Naive thymus-derived CD4-positive, alpha-beta T cell (primary cell): Measurements from ENCODE around the gene MRPL27. TPM values are rescaled to one million over a fixed set of nuclear protein-coding genes. Genes with fewer than 3 reads are reported as not detected.

Experiments used
- ATAC-seq: fragments of 150-1000 bp; cut with Tn5 transposase; 2 replicates; pipeline ENCODE4 v1.10.0; 2021; ENCODE audit warnings: mild to moderate bottlenecking, moderate library complexity
- CTCF ChIA-PET: fragments of 350-600 bp; sonication (Branson Sonifier 250); formaldehyde crosslinking; loops from one replicate; lab custom pipeline; 2021; ENCODE audit warnings: antibody characterized with exemption; lab: Charles Lee
- POLR2A ChIA-PET: fragments of 350-600 bp; sonication (Branson Sonifier 250); formaldehyde crosslinking; loops from one replicate; lab custom pipeline; 2021; ENCODE audit warnings: antibody characterized with exemption, inconsistent platforms; lab: Charles Lee
- DNase-seq, 9 donors: peaks; one replicate each; pipeline versions ENCODE4 v3.0.0 to v3.0.0-alpha.2; 2020 to 2022; ENCODE audit warnings: mixed read lengths in 1 of 9
- H3K27ac ChIP-seq: one replicate; pipeline ENCODE4 v1.7.0; 2013; ENCODE audit warnings: mild to moderate bottlenecking, low read depth, low read length, moderate library complexity
- H3K27me3 ChIP-seq, 2 donors: one replicate each; pipeline ENCODE4 v1.7.0; 2013; ENCODE audit warnings: low read length in 2 of 2, mild to moderate bottlenecking in 2 of 2, moderate library complexity in 2 of 2; ENCODE audit not compliant: control insufficient read depth in 2 of 2, insufficient read depth in 2 of 2
- H3K36me3 ChIP-seq, 3 experiments: 1 replicate in 2 of 3; 2 replicates in 1 of 3; pipeline ENCODE4 v1.7.0; 2013; ENCODE audit warnings: low read length in 3 of 3, mild to moderate bottlenecking in 3 of 3, moderate library complexity in 1 of 3; ENCODE audit not compliant: insufficient read depth in 3 of 3, control insufficient read depth in 2 of 3
- H3K4me1 ChIP-seq, 2 donors: one replicate each; pipeline ENCODE4 v1.7.0; 2013; ENCODE audit warnings: low read length in 2 of 2, mild to moderate bottlenecking in 2 of 2, moderate library complexity in 1 of 2; ENCODE audit not compliant: control insufficient read depth in 2 of 2, insufficient read depth in 2 of 2
- H3K4me3 ChIP-seq: 2 replicates; pipeline ENCODE4 v1.7.0; 2013; ENCODE audit warnings: mild to moderate bottlenecking, low read length
- H3K9me3 ChIP-seq, 3 experiments: 1 replicate in 2 of 3; 2 replicates in 1 of 3; pipeline ENCODE4 v1.7.0; 2013; ENCODE audit warnings: low read length in 3 of 3; ENCODE audit not compliant: control insufficient read depth in 2 of 3
- H3K27ac Mint-ChIP-seq, 9 donors: one replicate each; pipeline ENCODE4 v1.8.0; 2020 to 2022; ENCODE audit warnings: mixed read lengths in 9 of 9, mild to moderate bottlenecking in 8 of 9, moderate library complexity in 5 of 9, inconsistent platforms in 2 of 9
- H3K27me3 Mint-ChIP-seq, 5 donors: one replicate each; pipeline ENCODE4 v1.8.0; 2021 to 2022; ENCODE audit warnings: mixed read lengths in 5 of 5, mild to moderate bottlenecking in 1 of 5
- H3K36me3 Mint-ChIP-seq, 5 donors: one replicate each; pipeline ENCODE4 v1.8.0; 2020 to 2022; ENCODE audit warnings: mixed read lengths in 5 of 5, mild to moderate bottlenecking in 3 of 5, inconsistent platforms in 1 of 5
- H3K4me1 Mint-ChIP-seq, 7 donors: one replicate each; pipeline ENCODE4 v1.8.0; 2020 to 2022; ENCODE audit warnings: mixed read lengths in 7 of 7, mild to moderate bottlenecking in 3 of 7, inconsistent platforms in 1 of 7
- H3K4me3 Mint-ChIP-seq, 10 donors: one replicate each; pipeline ENCODE4 v1.8.0; 2020 to 2022; ENCODE audit warnings: mild to moderate bottlenecking in 10 of 10, mixed read lengths in 10 of 10, moderate library complexity in 6 of 10, inconsistent platforms in 2 of 10
- H3K9me3 Mint-ChIP-seq, 11 donors: one replicate each; pipeline ENCODE4 v1.8.0; 2020 to 2022; ENCODE audit warnings: mixed read lengths in 11 of 11, mild to moderate bottlenecking in 4 of 11, inconsistent platforms in 1 of 11, moderate library complexity in 1 of 11
- intact Hi-C, 2 donors: fragments of 100-400 bp; cut with micrococcal nuclease; formaldehyde crosslinking; loops; one replicate each; pipeline ENCODE4 v1.15.1; 2023
- polyA plus RNA-seq, 2 donors: library from polyadenylated mRNA; unstranded; fragments of 300-500 nt; fragmentation: Illumina TruSeq; gene quantifications; one replicate each; pipeline ENCODE4 v1.2.3, GENCODE V29; 2021
- total RNA-seq, 6 experiments: library from RNA in 5 of 6; stranded (reverse) in 5 of 6; gene quantifications; 1 replicate in 5 of 6; 2 replicates in 1 of 6; pipeline ENCODE4 v1.2.3 and lab custom pipeline; 2021 to 2026

MRPL27 gene
- total and polyA plus RNA-seq, 7 experiments from 2014 or later, result 29.5 to 64.7 (median 34.4) TPM

- H3K9me3 ChIP-seq, result no peaks in the 10 kb centered on the region
- Mint-ChIP-seq H3K36me3 (peaks cover 0 to 11% (median 4%) of the 10 kb centered on the region in 5 donors), H3K27me3 (no peaks in the 10 kb centered on the region), H3K27ac (no peak overlapping the region), H3K4me1 (peaks cover 5 to 20% (median 11%) of the 10 kb centered on the region in 7 donors), H3K4me3 (no peak overlapping the region), H3K9me3 (peaks cover 0 to 2% (median 0%) of the 10 kb centered on the region in 11 donors)
- DNase-seq (no peak), ATAC-seq (no peak)
- H3K27me3 ChIP-seq, result no peaks in the 10 kb centered on the region
- ChIA-PET CTCF (no interaction called here), POLR2A (no interaction called here)
- no peak overlapping the region for H3K4me3 ChIP-seq
- H3K36me3 ChIP-seq, result peaks cover 0 to 64% (median 6%) of the 10 kb centered on the region in 3 experiments
- no peak overlapping the region for H3K27ac ChIP-seq
- intact Hi-C loops, result no loop called here
- H3K4me1 ChIP-seq, result no peaks in the 10 kb centered on the region
Measured at GRCh38 chr17:50354198-50354597, 18.8 kb downstream of the MRPL27 start.

DNA sequence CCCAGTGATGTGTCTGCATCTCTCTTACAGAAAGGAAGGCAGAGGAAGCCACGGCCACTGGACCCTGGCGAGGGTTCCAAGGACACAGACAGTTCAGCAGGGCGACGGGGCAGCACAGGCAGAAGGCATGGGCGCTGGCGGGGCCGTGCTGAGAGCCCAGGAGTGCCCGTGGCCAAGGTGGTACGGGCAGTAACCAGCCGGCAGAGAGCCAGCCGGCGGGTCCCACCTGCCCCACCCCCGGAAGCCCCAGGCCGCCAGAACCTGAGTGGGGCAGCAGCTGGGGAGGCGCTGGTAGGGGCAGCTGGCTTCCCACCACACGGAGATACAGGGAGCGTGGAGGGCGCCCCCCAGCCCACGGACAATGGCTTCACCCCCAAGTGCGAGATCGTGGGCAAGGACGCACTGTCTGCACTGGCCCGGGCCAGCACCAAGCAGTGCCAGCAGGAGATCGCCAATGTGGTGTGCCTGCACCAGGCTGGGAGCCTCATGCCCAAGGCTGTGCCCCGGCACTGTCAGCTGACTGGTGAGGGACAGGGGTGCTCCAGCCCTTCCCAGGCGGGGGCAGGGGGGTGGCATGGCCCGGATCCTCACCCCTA is 19.3 kb downstream of the MRPL27 start:
- intact Hi-C loops, result no loop called here
- Mint-ChIP-seq H3K4me3 (no peak overlapping the region), H3K36me3 (peaks cover 0 to 7% (median 4%) of the 10 kb centered on the region in 5 donors), H3K4me1 (peaks cover 9 to 23% (median 13%) of the 10 kb centered on the region in 7 donors), H3K27me3 (no peaks in the 10 kb centered on the region), H3K9me3 (peaks cover 0 to 2% (median 0%) of the 10 kb centered on the region in 11 donors), H3K27ac (no peak overlapping the region)
- DNase-seq (no peak), ATAC-seq (no peak)
- POLR2A ChIA-PET, result no interaction called here
- H3K27me3 ChIP-seq, result no peaks in the 10 kb centered on the region
- H3K27ac ChIP-seq, result no peak overlapping the region
- peaks cover 0 to 59% (median 6%) of the 10 kb centered on the region in 3 experiments for H3K36me3 ChIP-seq
- CTCF ChIA-PET, result no interaction called here
- H3K9me3 ChIP-seq, result no peaks in the 10 kb centered on the region
- H3K4me1 ChIP-seq, result no peaks in the 10 kb centered on the region
- no peak overlapping the region for H3K4me3 ChIP-seq

DNA sequence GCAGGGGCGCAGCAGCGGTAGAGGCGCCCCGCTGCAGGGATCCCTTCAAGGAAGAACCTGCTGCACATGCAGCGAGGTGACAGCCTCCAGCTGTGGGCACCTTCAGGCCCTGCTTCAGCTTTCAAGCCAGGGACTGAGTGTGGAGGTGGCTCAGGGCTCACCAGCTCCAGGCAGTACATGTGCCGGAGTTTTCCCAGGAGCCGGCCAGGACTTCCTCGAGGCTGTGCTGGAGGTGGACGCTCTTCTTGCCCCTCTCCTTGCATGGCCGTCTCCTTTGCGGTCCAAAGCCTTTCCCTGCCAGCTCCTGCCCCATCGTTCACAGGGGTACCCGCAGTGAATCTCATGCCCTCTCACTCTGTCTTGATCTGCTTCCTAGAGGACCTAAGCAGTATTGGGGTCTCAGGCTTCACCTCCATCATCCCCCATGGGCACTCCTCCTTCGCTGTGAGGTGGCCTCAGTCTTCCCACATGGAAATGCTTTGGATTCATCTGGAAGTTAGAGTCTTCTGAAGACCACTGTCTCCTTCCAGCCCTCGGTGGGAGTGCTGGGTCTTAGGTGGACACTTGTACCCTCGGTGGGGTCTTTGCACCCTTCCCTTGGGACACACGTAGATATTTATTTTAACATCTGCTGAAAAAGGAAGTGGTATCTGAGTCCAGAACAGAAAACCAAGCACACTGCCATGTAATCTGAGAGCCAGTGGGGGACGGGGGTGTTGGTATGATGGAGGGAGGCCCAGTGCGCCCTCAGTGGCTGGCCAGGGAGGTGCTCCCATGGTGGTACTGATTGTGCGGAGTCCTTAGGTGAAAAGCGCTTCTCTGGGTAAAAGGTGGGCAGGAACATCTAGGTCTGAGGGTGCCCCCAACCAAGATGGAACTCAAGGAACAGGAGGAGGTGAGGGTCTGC is 20.0 kb downstream of the MRPL27 start:
- no peak for ATAC-seq
- Mint-ChIP-seq H3K4me3 (no peak overlapping the region), H3K9me3 (peaks cover 0 to 2% (median 0%) of the 10 kb centered on the region in 11 donors), H3K27ac (peak overlapping the region in 4 of 9 donors; percentile 16 to 76 (median 55)), H3K27me3 (no peaks in the 10 kb centered on the region), H3K36me3 (peaks cover 0 to 7% (median 4%) of the 10 kb centered on the region in 5 donors), H3K4me1 (peaks cover 16 to 29% (median 19%) of the 10 kb centered on the region in 7 donors)
- intact Hi-C loops, result no loop called here
- H3K27ac ChIP-seq, result no peak overlapping the region
- H3K4me1 ChIP-seq, result peaks cover 2 to 4% of the 10 kb centered on the region in 2 donors
- H3K27me3 ChIP-seq, result no peaks in the 10 kb centered on the region
- no peak for DNase-seq
- POLR2A ChIA-PET, result no interaction called here
- no peaks in the 10 kb centered on the region for H3K9me3 ChIP-seq
- H3K36me3 ChIP-seq, result peaks cover 0 to 51% (median 6%) of the 10 kb centered on the region in 3 experiments
- CTCF ChIA-PET, result no interaction called here
- H3K4me3 ChIP-seq, result no peak overlapping the region

- Mint-ChIP-seq H3K27ac (peak overlapping the region in 7 of 9 donors; percentile 32 to 76 (median 65)), H3K27me3 (no peaks in the 10 kb centered on the region), H3K36me3 (peaks cover 0 to 7% (median 4%) of the 10 kb centered on the region in 5 donors), H3K4me3 (no peak overlapping the region), H3K9me3 (peaks cover 0 to 2% (median 0%) of the 10 kb centered on the region in 11 donors), H3K4me1 (peaks cover 22 to 35% (median 25%) of the 10 kb centered on the region in 7 donors)
- DNase-seq (no peak), ATAC-seq (no peak)
- POLR2A ChIA-PET, result interaction anchor here (0.5 kb wide), 1 partner anchor 569 kb away, joined by 4 read pairs; no protein-coding TSS in a partner anchor
- peaks cover 7 to 10% of the 10 kb centered on the region in 2 donors for H3K4me1 ChIP-seq
- CTCF ChIA-PET, result interaction anchor here (1.4 kb wide), 1 partner anchor 10 kb away, joined by 6 read pairs; no protein-coding TSS in a partner anchor
- no peak overlapping the region for H3K4me3 ChIP-seq
- no peaks in the 10 kb centered on the region for H3K27me3 ChIP-seq
- no peaks in the 10 kb centered on the region for H3K9me3 ChIP-seq
- peaks cover 0 to 44% (median 6%) of the 10 kb centered on the region in 3 experiments for H3K36me3 ChIP-seq
- intact Hi-C loops, result no loop called here
- no peak overlapping the region for H3K27ac ChIP-seq
Measured at GRCh38 chr17:50352072-50352692, 20.8 kb downstream of the MRPL27 start.

DNA sequence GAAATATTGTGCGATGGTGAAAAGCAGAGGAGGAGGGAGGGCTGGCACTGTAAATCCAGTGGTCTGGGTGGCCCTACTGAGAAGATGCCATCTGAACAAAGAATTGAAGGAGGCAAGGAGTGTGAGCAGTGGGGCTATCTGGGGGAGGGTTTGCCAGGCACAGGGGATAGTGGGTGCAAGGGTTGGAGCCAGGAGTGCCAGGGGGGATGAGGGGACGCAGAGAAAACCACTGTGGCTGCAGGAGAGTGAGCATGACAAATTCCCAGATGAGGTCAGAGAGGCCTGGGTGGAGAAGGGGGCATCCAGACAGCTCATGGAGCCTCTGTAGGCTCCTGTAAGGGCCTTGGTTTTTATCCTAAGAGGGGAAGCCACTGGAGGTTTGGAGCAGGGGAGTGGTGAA is 22.3 kb downstream of the MRPL27 start:
- Mint-ChIP-seq H3K27me3 (no peaks in the 10 kb centered on the region), H3K4me1 (peaks cover 25 to 37% (median 31%) of the 10 kb centered on the region in 7 donors), H3K4me3 (peak overlapping the region in 1 of 10 donors; percentile 16), H3K9me3 (peaks cover 0 to 2% (median 0%) of the 10 kb centered on the region in 11 donors), H3K27ac (peak overlapping the region in 7 of 9 donors; percentile 28 to 72 (median 45)), H3K36me3 (peaks cover 0 to 7% (median 0%) of the 10 kb centered on the region in 5 donors)
- ATAC-seq (no peak), DNase-seq (no peak)
- Histone ChIP-seq H3K27ac (no peak overlapping the region), H3K36me3 (peaks cover 0 to 32% (median 4%) of the 10 kb centered on the region in 3 experiments), H3K4me1 (peaks cover 14 to 17% of the 10 kb centered on the region in 2 donors), H3K27me3 (no peaks in the 10 kb centered on the region), H3K9me3 (no peaks in the 10 kb centered on the region), H3K4me3 (no peak overlapping the region)
- POLR2A ChIA-PET, result no interaction called here
- CTCF ChIA-PET, result no interaction called here
- intact Hi-C loops, result no loop called here

GRCh38 chr17:50349243-50349600 is 23.8 kb downstream of the MRPL27 start:
- no peaks in the 10 kb centered on the region for H3K27me3 Mint-ChIP-seq

More at GRCh38 chr17:50349243-50349600, 23.8 kb downstream of the MRPL27 start:
- ChIA-PET CTCF (interaction anchor here (1.0 kb wide), 1 partner anchor 12 kb away, joined by 3 read pairs; no protein-coding TSS in a partner anchor), POLR2A (interaction anchor here (0.6 to 1.3 kb wide), 3 partner anchors 13 to 1783 kb away, joined by 3 to 4 read pairs (median 4); no protein-coding TSS in a partner anchor)
- intact Hi-C loops, result no loop called here
- DNase-seq, result no peak
- Histone ChIP-seq H3K27ac (no peak overlapping the region), H3K27me3 (no peaks in the 10 kb centered on the region), H3K4me1 (peaks cover 22% of the 10 kb centered on the region in 2 donors), H3K9me3 (no peaks in the 10 kb centered on the region), H3K36me3 (peaks cover 0 to 17% (median 0%) of the 10 kb centered on the region in 3 experiments), H3K4me3 (no peak overlapping the region)
- no peak for ATAC-seq
- Mint-ChIP-seq H3K27ac (peak overlapping the region in 4 of 9 donors; percentile 22 to 85 (median 30)), H3K4me3 (peak overlapping the region in 5 of 10 donors; percentile 29 to 88 (median 60)), H3K9me3 (no peaks in the 10 kb centered on the region), H3K36me3 (peaks cover 0 to 4% (median 0%) of the 10 kb centered on the region in 5 donors), H3K4me1 (peaks cover 30 to 50% (median 42%) of the 10 kb centered on the region in 7 donors)
